Measurements from ENCODE around the gene AKNAD1.

GRCh38 chr1:108808438-108808837 lies 48.5 kb downstream of the AKNAD1 start:
- TF ChIP-seq PATZ1 (CRISPR knock-in tag; IDR thresholded peaks at IDR 0.05; ENCODE audit: borderline replicate concordance) (no peak), ARNTL (CRISPR knock-in tag; IDR thresholded peaks at IDR 0.05; ENCODE audit: borderline replicate concordance, low read depth) (no peak), OSR1 (CRISPR knock-in tag; IDR thresholded peaks at IDR 0.05) (no peak), TOX (CRISPR knock-in tag; IDR thresholded peaks at IDR 0.05; ENCODE audit: borderline replicate concordance) (no peak), ZFP3 (CRISPR knock-in tag; IDR thresholded peaks at IDR 0.05) (no peak)
